SH-SY5Y (cell line): Measurements from ENCODE around the gene LPO.

ENCODE experiments used
- GATA2 ChIP-seq: IDR thresholded peaks from 2 replicates; pipeline ENCODE4 v1.6.1; 2011; ENCODE audit warnings: mild to moderate bottlenecking, low read depth, low read length
- GATA3 ChIP-seq: IDR thresholded peaks from 2 replicates; pipeline ENCODE4 v1.6.1; 2011; ENCODE audit warnings: low read depth, mild to moderate bottlenecking, low read length, moderate library complexity

DNA sequence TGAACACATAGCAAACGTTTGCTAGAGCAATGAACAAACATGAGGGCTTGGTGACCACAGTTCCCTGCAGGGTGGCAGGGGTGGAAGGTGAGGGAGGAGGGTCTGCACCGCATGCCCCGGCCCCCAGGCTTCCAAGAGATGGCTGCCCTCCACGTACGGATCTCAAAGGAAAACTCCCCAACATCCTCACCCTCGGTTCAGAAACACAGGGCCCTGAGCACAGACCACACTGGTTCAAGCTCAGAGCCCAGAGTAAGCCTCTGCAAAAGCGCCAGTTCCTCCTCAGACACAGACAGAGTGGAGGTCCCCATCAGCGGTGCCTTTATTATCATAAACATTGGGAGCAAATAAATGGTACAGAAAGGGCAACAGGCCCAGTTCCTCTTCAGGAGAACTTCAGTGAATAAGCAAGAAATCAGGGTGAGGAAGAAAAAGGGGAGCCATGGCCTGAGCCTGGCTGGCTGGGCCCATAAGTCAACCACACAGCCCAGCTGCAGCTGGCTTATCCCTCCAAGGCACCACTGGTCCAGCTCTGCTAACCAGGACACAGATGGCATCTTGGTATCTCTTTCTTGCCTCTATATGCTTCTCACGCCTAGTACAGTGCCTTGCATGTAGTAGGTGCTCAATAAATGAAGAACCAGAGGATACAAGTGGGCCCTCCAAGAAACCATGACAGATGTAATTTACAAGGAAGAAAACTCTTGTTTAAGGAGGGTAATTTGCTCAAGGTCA, 31.3 kb downstream of the LPO start:
- TF ChIP-seq GATA2 (no peak), GATA3 (no peak)
